Measurements from ENCODE around the gene ATP2C2. TPM values are rescaled to one million over a fixed set of nuclear protein-coding genes. Genes with fewer than 3 reads are reported as not detected.

ATP2C2 gene
- total RNA-seq, 1 donor from 2014 or later, result not detected

DNA sequence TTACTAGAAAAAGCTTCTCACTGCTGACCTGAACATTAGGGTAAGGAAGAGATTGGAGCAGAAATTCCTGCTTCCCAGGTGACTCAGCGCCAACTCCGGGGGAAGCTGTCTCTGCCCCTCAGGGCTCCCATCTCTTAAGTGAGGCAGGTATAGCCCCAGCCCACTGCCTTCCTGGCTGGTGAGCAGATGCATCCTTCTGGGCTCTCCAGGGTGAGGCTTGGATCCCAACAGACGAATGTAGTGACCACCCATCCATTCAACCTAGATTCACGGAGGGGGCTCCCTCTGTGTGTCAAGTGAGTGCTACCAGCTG is 3.2 kb downstream of the ATP2C2 start:
- ATAC-seq (ENCODE audit: low read depth), result no peak
- no peak overlapping the region for H3K4me3 Mint-ChIP-seq
- TF ChIP-seq, protein P1, sequence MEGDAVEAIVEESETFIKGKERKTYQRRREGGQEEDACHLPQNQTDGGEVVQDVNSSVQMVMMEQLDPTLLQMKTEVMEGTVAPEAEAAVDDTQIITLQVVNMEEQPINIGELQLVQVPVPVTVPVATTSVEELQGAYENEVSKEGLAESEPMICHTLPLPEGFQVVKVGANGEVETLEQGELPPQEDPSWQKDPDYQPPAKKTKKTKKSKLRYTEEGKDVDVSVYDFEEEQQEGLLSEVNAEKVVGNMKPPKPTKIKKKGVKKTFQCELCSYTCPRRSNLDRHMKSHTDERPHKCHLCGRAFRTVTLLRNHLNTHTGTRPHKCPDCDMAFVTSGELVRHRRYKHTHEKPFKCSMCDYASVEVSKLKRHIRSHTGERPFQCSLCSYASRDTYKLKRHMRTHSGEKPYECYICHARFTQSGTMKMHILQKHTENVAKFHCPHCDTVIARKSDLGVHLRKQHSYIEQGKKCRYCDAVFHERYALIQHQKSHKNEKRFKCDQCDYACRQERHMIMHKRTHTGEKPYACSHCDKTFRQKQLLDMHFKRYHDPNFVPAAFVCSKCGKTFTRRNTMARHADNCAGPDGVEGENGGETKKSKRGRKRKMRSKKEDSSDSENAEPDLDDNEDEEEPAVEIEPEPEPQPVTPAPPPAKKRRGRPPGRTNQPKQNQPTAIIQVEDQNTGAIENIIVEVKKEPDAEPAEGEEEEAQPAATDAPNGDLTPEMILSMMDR (IDR thresholded peaks at IDR 0.05), result no peak
- H3K4me1 Mint-ChIP-seq, result peaks cover 2% of the 10 kb centered on the region
- no peak overlapping the region for H3K27ac Mint-ChIP-seq
- DNase-seq, result no peak
- no peaks in the 10 kb centered on the region for H3K9me3 Mint-ChIP-seq
- ChIA-PET POLR2A (no interaction called here), CTCF (no interaction called here)
- peaks cover 48% of the 10 kb centered on the region for H3K27me3 Mint-ChIP-seq
- no peaks in the 10 kb centered on the region for H3K36me3 Mint-ChIP-seq (ENCODE audit: low read depth)
- intact Hi-C loops (cut with micrococcal nuclease), result no loop called here

DNA sequence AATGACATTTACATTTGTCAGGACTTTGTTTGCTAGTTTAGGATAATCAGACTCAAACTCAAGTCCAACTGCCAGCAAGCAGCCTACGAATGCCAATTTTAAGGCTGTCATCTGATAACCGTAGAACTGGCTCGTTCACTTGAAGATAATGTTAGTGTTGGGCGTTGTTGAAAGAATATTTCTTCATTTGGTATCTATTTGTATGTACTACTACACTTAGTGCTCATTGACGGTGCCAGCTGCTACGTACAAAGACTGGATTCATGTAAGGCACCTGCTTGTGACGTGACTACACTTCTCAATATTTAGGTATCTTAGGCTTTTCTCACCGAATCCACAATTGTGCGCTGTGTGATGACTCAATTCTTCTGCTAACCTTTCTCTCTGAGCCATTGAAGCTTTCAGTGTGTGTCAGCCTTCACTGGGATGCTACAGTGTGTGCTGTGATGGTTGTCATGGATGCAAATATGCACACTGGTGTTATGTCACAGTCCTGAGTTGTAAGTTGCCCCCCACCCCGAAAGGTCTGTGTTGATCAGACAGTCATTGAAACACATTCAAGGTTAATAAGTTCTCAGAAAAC is 5.7 kb downstream of the ATP2C2 start:
- CTCF ChIA-PET, result no interaction called here
- H3K36me3 Mint-ChIP-seq (ENCODE audit: low read depth), result no peaks in the 10 kb centered on the region
- TF ChIP-seq, protein P1 (IDR thresholded peaks at IDR 0.05), result no peak
- ATAC-seq (ENCODE audit: low read depth) (no peak), DNase-seq (no peak)
- no peak overlapping the region for H3K27ac Mint-ChIP-seq
- intact Hi-C loops (cut with micrococcal nuclease), result no loop called here
- H3K27me3 Mint-ChIP-seq, result peaks cover 36% of the 10 kb centered on the region
- POLR2A ChIA-PET, result no interaction called here
- no peaks in the 10 kb centered on the region for H3K4me1 Mint-ChIP-seq
- H3K9me3 Mint-ChIP-seq, result no peaks in the 10 kb centered on the region
- no peak overlapping the region for H3K4me3 Mint-ChIP-seq

DNA sequence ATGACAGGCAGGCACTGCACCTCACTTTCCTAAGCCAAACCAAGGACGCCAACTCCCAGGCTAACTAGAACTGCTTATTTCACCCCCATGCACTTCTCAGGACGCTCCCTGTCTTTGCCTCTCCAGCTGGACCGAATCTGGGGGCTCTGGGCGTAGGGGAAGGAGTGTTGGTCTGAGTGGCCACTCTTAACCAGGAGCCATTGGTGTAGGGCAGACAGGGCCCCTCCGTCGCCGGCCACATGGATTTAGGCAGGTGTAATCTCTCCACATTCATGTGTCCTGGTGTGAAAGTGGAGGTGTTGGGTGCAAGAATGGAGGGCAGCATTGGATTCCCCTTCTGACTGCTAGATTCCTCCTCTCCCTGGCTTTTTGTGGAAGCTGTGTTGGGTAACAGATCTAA is 9.8 kb downstream of the ATP2C2 start:
- CTCF ChIA-PET, result no interaction called here
- Mint-ChIP-seq H3K36me3 (ENCODE audit: low read depth) (no peaks in the 10 kb centered on the region), H3K4me1 (peaks cover 4% of the 10 kb centered on the region), H3K9me3 (no peaks in the 10 kb centered on the region), H3K27me3 (peaks cover 18% of the 10 kb centered on the region), H3K4me3 (no peak overlapping the region), H3K27ac (no peak overlapping the region)
- ATAC-seq (ENCODE audit: low read depth) (no peak), DNase-seq (no peak)
- POLR2A ChIA-PET, result no interaction called here
- intact Hi-C loops (cut with micrococcal nuclease), result no loop called here
- TF ChIP-seq, protein P1 (IDR thresholded peaks at IDR 0.05), result no peak

DNA sequence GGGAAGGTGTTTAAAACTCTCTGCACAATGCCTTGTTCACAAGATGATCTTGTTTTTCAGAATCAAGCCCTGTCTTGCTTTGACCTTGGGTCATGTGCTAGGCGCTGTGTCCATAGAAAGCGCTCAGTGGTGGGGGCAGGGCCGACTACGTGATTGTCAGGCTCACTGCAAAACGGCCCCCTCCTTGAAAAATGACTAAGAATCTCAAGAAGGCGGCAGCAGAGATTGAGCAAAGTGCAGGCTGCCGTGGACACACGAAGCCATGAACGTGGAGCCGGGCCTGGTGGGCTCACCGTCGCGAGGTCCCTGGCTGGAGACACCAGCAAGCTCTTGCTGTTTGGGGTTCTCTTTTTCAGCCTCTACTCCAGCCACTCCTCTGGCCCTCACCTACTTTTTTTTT is 10.2 kb downstream of the ATP2C2 start:
- no peaks in the 10 kb centered on the region for H3K9me3 Mint-ChIP-seq
- no peak for ATAC-seq (ENCODE audit: low read depth)
- peaks cover 18% of the 10 kb centered on the region for H3K27me3 Mint-ChIP-seq
- no peaks in the 10 kb centered on the region for H3K36me3 Mint-ChIP-seq (ENCODE audit: low read depth)
- TF ChIP-seq, protein P1 (IDR thresholded peaks at IDR 0.05), result no peak
- no peak overlapping the region for H3K27ac Mint-ChIP-seq
- H3K4me1 Mint-ChIP-seq, result peaks cover 4% of the 10 kb centered on the region
- ChIA-PET CTCF (no interaction called here), POLR2A (no interaction called here)
- no peak for DNase-seq
- no peak overlapping the region for H3K4me3 Mint-ChIP-seq
- intact Hi-C loops (cut with micrococcal nuclease), result no loop called here

DNA sequence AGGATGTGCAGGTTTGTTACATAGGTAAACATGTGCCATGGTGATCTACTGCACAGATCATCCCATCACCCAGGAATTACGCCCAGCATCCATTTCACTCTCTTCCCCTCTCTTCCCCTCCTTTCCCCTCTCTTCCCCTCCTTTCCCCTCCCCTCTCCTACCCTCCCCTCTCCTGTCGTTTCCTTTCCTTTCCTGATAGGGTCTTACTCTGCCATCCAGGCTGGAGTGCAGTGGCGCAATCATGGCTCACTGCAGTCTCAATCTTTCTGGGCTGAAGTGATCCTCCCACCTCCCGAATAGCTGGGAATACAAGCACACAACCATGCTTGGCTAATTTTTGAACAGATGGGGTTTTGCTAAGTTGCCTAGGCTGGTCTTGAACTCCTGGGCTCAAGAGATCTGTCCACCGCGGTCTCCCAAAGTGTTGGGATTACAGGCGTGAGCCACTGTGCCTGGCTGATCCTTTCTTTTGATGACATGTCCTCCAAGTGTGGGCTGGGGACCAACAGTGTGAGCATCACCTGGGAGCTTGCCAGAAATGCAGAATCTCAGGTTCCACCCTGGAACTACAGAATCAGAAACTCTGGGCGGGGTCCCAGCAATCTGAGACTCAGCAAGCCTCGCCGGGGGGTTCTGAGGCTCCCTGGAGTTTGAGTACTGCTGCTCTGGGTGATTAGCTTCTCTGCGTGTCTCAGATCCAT is 10.8 kb downstream of the ATP2C2 start:
- H3K27me3 Mint-ChIP-seq, result peaks cover 16% of the 10 kb centered on the region
- H3K36me3 Mint-ChIP-seq (ENCODE audit: low read depth), result no peaks in the 10 kb centered on the region
- H3K4me1 Mint-ChIP-seq, result peaks cover 4% of the 10 kb centered on the region
- POLR2A ChIA-PET, result no interaction called here
- H3K9me3 Mint-ChIP-seq, result peaks cover under 1% of the 10 kb centered on the region
- H3K27ac Mint-ChIP-seq, result no peak overlapping the region
- CTCF ChIA-PET, result no interaction called here
- intact Hi-C loops (cut with micrococcal nuclease), result no loop called here
- TF ChIP-seq, protein P1 (IDR thresholded peaks at IDR 0.05), result no peak
- no peak for ATAC-seq (ENCODE audit: low read depth)
- H3K4me3 Mint-ChIP-seq, result no peak overlapping the region
- DNase-seq, result no peak

Measured in activated B cell treated with CpG ODN at 0.5 μM for 24 hours (primary cell).